Measurements from ENCODE around the gene CFAP92. TPM values are rescaled to one million over a fixed set of nuclear protein-coding genes. Genes with fewer than 3 reads are reported as not detected.

CFAP92 gene
- total RNA-seq, 1 donor = not detected

GRCh38 chr3:128973988-128974564, 19.8 kb downstream of the CFAP92 start:
- H3K4me3 ChIP-seq (ENCODE audit: low read depth, low read length) = no peak overlapping the region
- TF ChIP-seq CTCF (IDR thresholded peaks at IDR 0.05; ENCODE audit: insufficient read depth, low read depth, low read length) = no peak
- DNase-seq (ENCODE audit: low read depth) = no peak

- no peak overlapping the region for H3K4me3 ChIP-seq (ENCODE audit: low read depth, low read length)
- no peak for TF ChIP-seq CTCF (IDR thresholded peaks at IDR 0.05; ENCODE audit: insufficient read depth, low read depth, low read length)
- DNase-seq (ENCODE audit: low read depth) = peak; percentile 59
These were observed 22.3 kb downstream of the CFAP92 start for GRCh38 chr3:128971421-128972100.

- no peak for DNase-seq (ENCODE audit: low read depth)
- no peak overlapping the region for H3K4me3 ChIP-seq (ENCODE audit: low read depth, low read length)
- no peak for TF ChIP-seq CTCF (IDR thresholded peaks at IDR 0.05; ENCODE audit: insufficient read depth, low read depth, low read length)
These were observed 23.2 kb downstream of the CFAP92 start for GRCh38 chr3:128970740-128971047.

DNA sequence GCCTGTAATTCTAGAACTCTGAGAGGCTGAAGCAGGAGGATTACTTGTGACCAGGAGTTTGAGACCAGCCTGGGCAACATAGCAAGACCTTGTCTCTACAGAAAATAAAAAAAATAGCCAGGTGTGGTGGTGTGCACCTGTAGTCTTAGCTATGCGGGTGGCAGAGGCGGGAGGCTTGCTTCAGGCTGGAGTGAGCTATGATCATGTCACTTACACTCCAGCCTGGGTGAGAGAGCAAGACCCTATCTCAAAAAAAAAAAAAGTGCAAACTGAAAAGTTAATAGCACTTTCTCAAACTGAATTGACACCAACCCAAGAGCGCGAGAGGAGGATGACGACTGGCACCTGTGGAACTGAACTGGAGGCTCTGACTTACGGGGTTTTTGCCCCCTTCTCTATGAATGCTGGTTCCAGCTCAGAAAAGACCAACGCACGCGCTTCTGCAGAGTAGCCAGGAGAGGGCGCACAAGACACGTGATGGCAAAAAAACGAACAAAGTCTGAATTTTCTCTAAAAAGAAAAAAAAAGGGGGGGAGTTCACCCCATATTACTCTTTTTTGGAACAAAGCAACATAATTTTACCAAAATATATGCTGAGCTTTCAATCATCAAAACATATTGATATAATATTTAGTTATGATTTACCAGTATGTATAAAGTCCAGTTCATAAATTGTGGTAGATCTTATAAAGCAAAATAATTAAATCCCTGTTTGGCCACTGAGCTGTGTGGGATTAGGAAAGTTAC, 23.7 kb downstream of the CFAP92 start:
- no peak overlapping the region for H3K4me3 ChIP-seq (ENCODE audit: low read depth, low read length)
- TF ChIP-seq CTCF (IDR thresholded peaks at IDR 0.05; ENCODE audit: insufficient read depth, low read depth, low read length) = peak; percentile 90
- DNase-seq (ENCODE audit: low read depth) = peak; percentile 48

- H3K4me3 ChIP-seq (ENCODE audit: low read depth, low read length) = no peak overlapping the region
- no peak for DNase-seq (ENCODE audit: low read depth)
- no peak for TF ChIP-seq CTCF (IDR thresholded peaks at IDR 0.05; ENCODE audit: insufficient read depth, low read depth, low read length)
These were observed 26.0 kb downstream of the CFAP92 start for GRCh38 chr3:128967748-128968355.

DNA sequence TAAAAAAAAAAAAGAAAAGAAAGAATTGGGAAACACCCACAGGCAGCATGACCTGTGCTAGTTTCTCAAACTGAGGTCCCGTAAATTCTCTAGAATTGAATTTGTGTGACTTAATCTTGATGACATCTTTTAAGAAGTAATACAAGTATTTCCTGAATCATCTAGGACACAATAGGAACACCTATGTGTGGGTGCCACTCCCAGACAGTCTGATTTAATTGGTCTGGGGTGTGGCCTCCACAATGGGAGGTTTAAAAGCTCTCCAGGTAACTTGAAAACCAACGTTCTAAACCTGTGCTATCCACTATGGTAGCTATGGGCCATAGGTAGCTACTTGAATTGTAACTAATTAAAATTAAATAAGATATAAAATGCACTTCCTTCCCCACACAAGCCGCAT, 28.1 kb downstream of the CFAP92 start:
- DNase-seq (ENCODE audit: low read depth) = no peak
- TF ChIP-seq CTCF (IDR thresholded peaks at IDR 0.05; ENCODE audit: insufficient read depth, low read depth, low read length) = no peak
- no peak overlapping the region for H3K4me3 ChIP-seq (ENCODE audit: low read depth, low read length)
